GM12878 (cell line): ENCODE results near the gene NOL4L. TPM values are rescaled to one million over a fixed set of nuclear protein-coding genes. Genes with fewer than 3 reads are reported as not detected.

ENCODE experiments used
- ATAC-seq: fragments of 200-7000 bp; cut with Tn5 transposase; 3 replicates; pipeline ENCODE4 v1.9.1; 2020; ENCODE audit warnings: mild to moderate bottlenecking, moderate library complexity
- BruUV-seq: library from RNA; stranded (reverse); fragments of 400-500 nt; replicated peaks from 2 replicates; lab custom pipeline; 2021; lab: Mats Ljungman, UMichigan
- CTCF ChIA-PET: fragments of 300-600 bp; sonication (Branson Sonifier 250); formaldehyde crosslinking; extraction: SDS; loops from one replicate; lab custom pipeline; 2021; ENCODE audit warnings: inconsistent platforms; lab: Yijun Ruan, JAX
- POLR2A ChIA-PET: fragments of 350-600 bp; formaldehyde crosslinking; extraction: SDS; loops from one replicate; lab custom pipeline; 2021; ENCODE audit warnings: inconsistent platforms; lab: Charles Lee
- RAD21 ChIA-PET: fragments of 300-600 bp; sonication (Branson Sonifier 250); formaldehyde crosslinking; loops from one replicate; lab custom pipeline; 2023; ENCODE audit warnings: antibody characterized with exemption; ENCODE audit not compliant: unreplicated experiment; lab: Charles Lee
- SMC1A ChIA-PET: fragments of 300-600 bp; sonication (Branson Sonifier 250); formaldehyde crosslinking; loops from one replicate; lab custom pipeline; 2023; ENCODE audit not compliant: unreplicated experiment, uncharacterized antibody; lab: Charles Lee
- DNase-seq: peaks from one replicate; pipeline ENCODE4 v3.0.0-alpha.2; 2011; ENCODE audit warnings: low read depth, low spot score
- FAIRE-seq: peaks from 3 replicates; lab custom pipeline; 2011; peaks lifted over from hg19 to GRCh38; lab: Jason Lieb, UNC
- H2AFZ ChIP-seq: 2 replicates; pipeline ENCODE4 v1.6.0; 2011; ENCODE audit warnings: low read depth, low read length, control low read depth; ENCODE audit not compliant: control insufficient read depth
- H3K27ac ChIP-seq: 2 replicates; pipeline ENCODE4 v1.5.1; 2011; ENCODE audit warnings: control low read depth; ENCODE audit not compliant: control insufficient read depth, insufficient read depth
- H3K27me3 ChIP-seq, 2 experiments: replicated peaks in 1 of 2; 2 replicates each; pipeline versions ENCODE4 v1.6.0 to v1.6.1; 2011; ENCODE audit warnings: low read length in 1 of 2; ENCODE audit not compliant: control insufficient read depth in 2 of 2, insufficient read depth in 2 of 2
- H3K36me3 ChIP-seq, 2 experiments: 2 replicates each; pipeline ENCODE4 v1.5.1; 2011; ENCODE audit warnings: low read length in 1 of 2; ENCODE audit not compliant: control insufficient read depth in 2 of 2, insufficient read depth in 2 of 2
- H3K4me1 ChIP-seq: 2 replicates; pipeline ENCODE4 v1.6.1; 2011; ENCODE audit warnings: mild to moderate bottlenecking, low read length, moderate library complexity, mixed read lengths; ENCODE audit not compliant: control insufficient read depth, insufficient read depth
- H3K4me2 ChIP-seq: 2 replicates; pipeline ENCODE4 v1.6.0; 2011; ENCODE audit warnings: control low read depth; ENCODE audit not compliant: control insufficient read depth, insufficient read depth
- H3K4me3 ChIP-seq: fragments of 200-600 bp; sonication (generic); 2 replicates; pipeline ENCODE4 v1.5.1; 2016
- H3K79me2 ChIP-seq: 2 replicates; pipeline ENCODE4 v1.6.0; 2011; ENCODE audit warnings: low read length; ENCODE audit not compliant: control insufficient read depth, insufficient read depth
- H3K9ac ChIP-seq: 2 replicates; pipeline ENCODE4 v1.8.0; 2011; ENCODE audit warnings: low read length, control low read depth, mixed read lengths; ENCODE audit not compliant: control insufficient read depth, insufficient read depth
- H3K9me3 ChIP-seq: replicated peaks from 3 replicates; pipeline ENCODE4 v1.5.1; 2011; ENCODE audit warnings: mild to moderate bottlenecking, low read length; ENCODE audit not compliant: control insufficient read depth, insufficient read depth
- H4K20me1 ChIP-seq: 2 replicates; pipeline ENCODE4 v1.6.0; 2011; ENCODE audit not compliant: control insufficient read depth, insufficient read depth
- BCLAF1 ChIP-seq: fragments of 450-650 bp; IDR thresholded peaks from 2 replicates; pipeline ENCODE4 v1.6.1; 2017; ENCODE audit warnings: antibody characterized with exemption, mild to moderate bottlenecking, moderate library complexity
- CREM ChIP-seq: IDR thresholded peaks from 2 replicates; pipeline ENCODE4 v1.6.1; 2014; ENCODE audit warnings: antibody characterized with exemption, low read depth
- EED ChIP-seq: sonication (generic); IDR thresholded peaks from 2 replicates; pipeline ENCODE4 v1.6.1; 2016; ENCODE audit warnings: antibody characterized with exemption, low read depth
- FOXK2 ChIP-seq: fragments of 450-650 bp; IDR thresholded peaks from 2 replicates; pipeline ENCODE4 v1.6.1; 2017; ENCODE audit warnings: mild to moderate bottlenecking, moderate library complexity
- IRF5 ChIP-seq: fragments of 450-650 bp; IDR thresholded peaks from 2 replicates; pipeline ENCODE4 v1.6.1; 2017; ENCODE audit warnings: borderline replicate concordance
- MTA3 ChIP-seq: IDR thresholded peaks from 2 replicates; pipeline ENCODE4 v1.6.1; 2012; ENCODE audit warnings: low read length, inconsistent platforms, borderline replicate concordance
- NFIC ChIP-seq: IDR thresholded peaks from 2 replicates; pipeline ENCODE4 v1.6.1; 2012; ENCODE audit warnings: low read depth, mild to moderate bottlenecking, inconsistent platforms, low read length, moderate library complexity
- ZBED1 ChIP-seq: IDR thresholded peaks from 2 replicates; pipeline ENCODE4 v1.6.1; 2016; ENCODE audit warnings: borderline replicate concordance
- ZSCAN29 ChIP-seq: fragments of 450-650 bp; IDR thresholded peaks from 2 replicates; pipeline ENCODE4 v1.6.1; 2017; ENCODE audit warnings: mild to moderate bottlenecking, moderate library complexity
- WGBS: methylation state at CpG from one replicate; pipeline ENCODE4 v1.1.6; 2016; ENCODE audit warnings: low lambda C conversion rate; ENCODE audit not compliant: insufficient replicate concordance, insufficient coverage; ENCODE audit errors: missing lambda C conversion rate; 5-methylcytosine and 5-hydroxymethylcytosine counted together
- in situ Hi-C: fragments of 300-500 bp; cut with MboI; formaldehyde crosslinking; loops from 9 replicates; pipeline ENCODE4 v1.14.3; 2018; ENCODE audit warnings: mixed read lengths
- intact Hi-C: fragments of 100-400 bp; cut with micrococcal nuclease; formaldehyde crosslinking; loops from one replicate; pipeline ENCODE4 v1.14.2; 2022; ENCODE audit not compliant: unreplicated experiment
- polyA plus RNA-seq, 11 experiments: library from polyadenylated mRNA; depleted of rRNA in 4 of 11; unstranded in 6 of 11; stranded (reverse) in 5 of 11; fragments of >200 nt; fragmentation: Nextera tagmentation in 4 of 11; fragmentation: Illumina TruSeq in 1 of 11; extraction: Ambion mirVana in 4 of 11; extraction: Trizol in 1 of 11; gene quantifications; 1 replicate in 1 of 11; 2 replicates in 10 of 11; pipeline versions ENCODE4 v1.2.1 to v1.2.3, GENCODE V29; 2011 to 2016; ENCODE audit warnings: inconsistent platforms in 2 of 11, missing spikeins in 2 of 11, low read depth in 1 of 11
- total RNA-seq, 4 experiments: library from RNA; depleted of rRNA in 3 of 4; stranded (reverse); fragments of >200 nt in 3 of 4; fragmentation: Illumina TruSeq in 1 of 4; extraction: Trizol in 1 of 4; gene quantifications; 2 replicates each; pipeline versions ENCODE4 v1.2.1 to v1.2.3, GENCODE V29; 2013 to 2021

NOL4L gene
- total and polyA plus RNA-seq, 10 of the 15 experiments (the other 5 are each of a cell fraction or from before 2014, with no cell fraction given) = 2.3 to 24.0 (median 8.0) TPM

GRCh38 chr20:32458061-32458836 lies 126.9 kb downstream of the NOL4L start:
- H3K9ac ChIP-seq = no peak overlapping the region
- no peak for ATAC-seq
- intact Hi-C loops = no loop called here
- BruUV-seq = no TSS peak
- no peaks in the 10 kb centered on the region for H3K36me3 ChIP-seq
- ChIA-PET SMC1A (no interaction called here), POLR2A (interaction anchor here (0.6 kb wide), 1 partner anchor 68 kb away, joined by 5 read pairs; no protein-coding TSS in a partner anchor), RAD21 (interaction anchor here (0.6 kb wide), 1 partner anchor 333 kb away, joined by 3 read pairs; no protein-coding TSS in a partner anchor), CTCF (interaction anchor here (1.5 kb wide), 1 partner anchor 8 kb away, joined by 3 read pairs; no protein-coding TSS in a partner anchor)
- no peaks in the 10 kb centered on the region for H3K27me3 ChIP-seq
- H3K9me3 ChIP-seq = no peaks in the 10 kb centered on the region
- H2AFZ ChIP-seq = no peak overlapping the region
- in situ Hi-C loops = no loop called here
- 72% methylated on average over 10 of the region's 10 CpGs for WGBS
- no peak for FAIRE-seq
- TF ChIP-seq MTA3 (no peak), NFIC (no peak), ZSCAN29 (no peak), CREM (no peak), ZBED1 (no peak), BCLAF1 (no peak), EED (no peak), IRF5 (no peak), FOXK2 (no peak)
- DNase-seq = no peak
- H3K4me3 ChIP-seq = no peak overlapping the region
- H3K4me2 ChIP-seq = no peak overlapping the region
- no peak overlapping the region for H3K27ac ChIP-seq
- H3K79me2 ChIP-seq = no peaks in the 10 kb centered on the region
- H4K20me1 ChIP-seq = no peaks in the 10 kb centered on the region
- H3K4me1 ChIP-seq = no peaks in the 10 kb centered on the region
